Sigmoid colon (tissue), 7 donors: Measurements from ENCODE around the gene EGLN1. TPM values are rescaled to one million over a fixed set of nuclear protein-coding genes. Genes with fewer than 3 reads are reported as not detected.

Source experiments
- DNase-seq: peaks from one replicate; pipeline ENCODE4 v3.0.0-alpha.2; 2019
- H3K27ac ChIP-seq, 4 donors: fragments of 200-600 bp; sonication (generic); one replicate each; pipeline ENCODE4 v1.5.1; 2016 to 2019; ENCODE audit warnings: mild to moderate bottlenecking in 1 of 4
- H3K27me3 ChIP-seq, 3 donors: fragments of 200-600 bp; sonication (generic); one replicate each; pipeline ENCODE4 v1.5.1; 2019; ENCODE audit warnings: mild to moderate bottlenecking in 1 of 3
- H3K36me3 ChIP-seq, 4 donors: fragments of 200-600 bp; sonication (generic); one replicate each; pipeline ENCODE4 v1.5.1; 2016 to 2019
- H3K4me1 ChIP-seq, 4 donors: fragments of 200-600 bp; sonication (generic); one replicate each; pipeline ENCODE4 v1.5.1; 2017 to 2019
- H3K4me3 ChIP-seq, 4 donors: fragments of 200-600 bp; sonication (generic); one replicate each; pipeline ENCODE4 v1.5.1; 2017 to 2019; ENCODE audit warnings: mild to moderate bottlenecking in 2 of 4, moderate library complexity in 1 of 4
- H3K9me3 ChIP-seq, 4 donors: fragments of 200-600 bp in 3 of 4; sonication (generic) in 3 of 4; one replicate each; pipeline versions ENCODE4 v1.5.1 to v1.6.1; 2013 to 2019
- CTCF ChIP-seq, 4 experiments: fragments of 450-650 bp in 3 of 4; fragments of 200-600 bp in 1 of 4; IDR thresholded peaks; one replicate each; pipeline ENCODE4 v1.5.1; 2016 to 2019; ENCODE audit warnings: antibody characterized with exemption in 4 of 4, mild to moderate bottlenecking in 3 of 4, moderate library complexity in 2 of 4
- EP300 ChIP-seq, 4 donors: sonication (generic); formaldehyde crosslinking; IDR thresholded peaks; one replicate each; pipeline ENCODE4 v1.6.1; 2017; ENCODE audit warnings: antibody characterized with exemption in 4 of 4
- POLR2A ChIP-seq, 2 donors: fragments of 450-650 bp; IDR thresholded peaks; one replicate each; pipeline ENCODE4 v1.6.1; 2016; ENCODE audit warnings: antibody characterized with exemption in 2 of 2, mild to moderate bottlenecking in 2 of 2, moderate library complexity in 2 of 2
- POLR2AphosphoS5 ChIP-seq, 4 donors: sonication (generic); formaldehyde crosslinking; IDR thresholded peaks; one replicate each; pipeline ENCODE4 v1.6.1; 2017; ENCODE audit warnings: antibody characterized with exemption in 4 of 4
- WGBS, 2 donors: extraction: QIAGEN DNeasy Blood & Tissue Kit; methylation state at CpG; one replicate each; pipeline ENCODE4 v1.1.7; 2013; 5-methylcytosine and 5-hydroxymethylcytosine counted together
- intact Hi-C: fragments of 100-400 bp; cut with DNase I; formaldehyde crosslinking; loops from one replicate; pipeline ENCODE4 v1.15.1; 2023
- polyA plus RNA-seq, 3 donors: library from polyadenylated mRNA; stranded (reverse); fragments of 200-250 nt; gene quantifications; one replicate each; pipeline ENCODE4 v1.2.3, GENCODE V29; 2013
- total RNA-seq, 4 donors: library from RNA; depleted of rRNA; stranded (reverse); fragments of >200 nt; gene quantifications; one replicate each; pipeline ENCODE4 v1.1.0, GENCODE V29; 2016
- donor health status: healthy with polysubstance abuse.
- donor health status: Bipolar disorder and iron deficiency.
- donor health status: healthy.

EGLN1 gene
- total and polyA plus RNA-seq, 7 donors, result 16.2 to 51.7 (median 37.8) TPM

GRCh38 chr1:231327617-231328016, 94.5 kb downstream of the EGLN1 start:
- H3K4me1 ChIP-seq, result peaks cover 0 to 3% (median under 1%) of the 10 kb centered on the region in 4 donors
- TF ChIP-seq POLR2AphosphoS5 (IDR thresholded peaks at IDR 0.05), result no peak
- TF ChIP-seq CTCF (IDR thresholded peaks at IDR 0.05), result no peak
- no peak for TF ChIP-seq EP300 (IDR thresholded peaks at IDR 0.05)
- no peak for TF ChIP-seq POLR2A (IDR thresholded peaks at IDR 0.05)
- no peak overlapping the region for H3K4me3 ChIP-seq
- WGBS, 2 donors, result 87 to 89% methylated on average over 5 of the region's 5 CpGs
- peaks cover 0 to 9% (median 0%) of the 10 kb centered on the region in 4 donors for H3K36me3 ChIP-seq
- H3K27ac ChIP-seq, result no peak overlapping the region
- DNase-seq, result no peak
- intact Hi-C loops, result no loop called here
- H3K9me3 ChIP-seq, result no peaks in the 10 kb centered on the region
- no peaks in the 10 kb centered on the region for H3K27me3 ChIP-seq

- H3K4me1 ChIP-seq, result no peaks in the 10 kb centered on the region
- no peak for DNase-seq
- no peak overlapping the region for H3K4me3 ChIP-seq
- TF ChIP-seq EP300 (IDR thresholded peaks at IDR 0.05), result no peak
- TF ChIP-seq POLR2A (IDR thresholded peaks at IDR 0.05), result no peak
- TF ChIP-seq POLR2AphosphoS5 (IDR thresholded peaks at IDR 0.05), result no peak
- no peak for TF ChIP-seq CTCF (IDR thresholded peaks at IDR 0.05)
- no peaks in the 10 kb centered on the region for H3K27me3 ChIP-seq
- no peak overlapping the region for H3K27ac ChIP-seq
- WGBS, 2 donors, result 50 to 85% methylated on average over 1 of the region's 1 CpG
- intact Hi-C loops, result no loop called here
- peaks cover 0 to under 1% (median 0%) of the 10 kb centered on the region in 4 donors for H3K36me3 ChIP-seq
- H3K9me3 ChIP-seq, result no peaks in the 10 kb centered on the region
These were observed 95.8 kb downstream of the EGLN1 start for GRCh38 chr1:231326248-231326647.

- Histone ChIP-seq H3K36me3 (no peaks in the 10 kb centered on the region), H3K4me1 (no peaks in the 10 kb centered on the region), H3K9me3 (no peaks in the 10 kb centered on the region), H3K27ac (no peak overlapping the region), H3K27me3 (no peaks in the 10 kb centered on the region), H3K4me3 (no peak overlapping the region)
- DNase-seq, result no peak
- 82 to 84% methylated on average over 5 of the region's 5 CpGs for WGBS, 2 donors
- TF ChIP-seq POLR2AphosphoS5 (IDR thresholded peaks at IDR 0.05), result no peak
- no peak for TF ChIP-seq POLR2A (IDR thresholded peaks at IDR 0.05)
- no peak for TF ChIP-seq EP300 (IDR thresholded peaks at IDR 0.05)
- no peak for TF ChIP-seq CTCF (IDR thresholded peaks at IDR 0.05)
- intact Hi-C loops, result no loop called here
These were observed 97.4 kb downstream of the EGLN1 start for GRCh38 chr1:231324660-231325059.

- WGBS, 2 donors, result 82 to 86% methylated on average over 7 of the region's 7 CpGs
- Histone ChIP-seq H3K4me3 (no peak overlapping the region), H3K9me3 (no peaks in the 10 kb centered on the region), H3K36me3 (no peaks in the 10 kb centered on the region), H3K4me1 (no peaks in the 10 kb centered on the region), H3K27me3 (no peaks in the 10 kb centered on the region), H3K27ac (no peak overlapping the region)
- intact Hi-C loops, result no loop called here
- no peak for DNase-seq
- no peak for TF ChIP-seq POLR2AphosphoS5 (IDR thresholded peaks at IDR 0.05)
These were observed 99.1 kb downstream of the EGLN1 start for GRCh38 chr1:231322880-231323530.

GRCh38 chr1:231319080-231319479, 103.0 kb downstream of the EGLN1 start:
- no peak overlapping the region for H3K4me3 ChIP-seq
- no peak for DNase-seq
- no peaks in the 10 kb centered on the region for H3K9me3 ChIP-seq
- no peaks in the 10 kb centered on the region for H3K4me1 ChIP-seq
- WGBS, 2 donors, result 94 to 96% methylated on average over 9 of the region's 9 CpGs
- H3K27me3 ChIP-seq, result no peaks in the 10 kb centered on the region
- TF ChIP-seq POLR2AphosphoS5 (IDR thresholded peaks at IDR 0.05) (no peak), EP300 (IDR thresholded peaks at IDR 0.05) (no peak), CTCF (IDR thresholded peaks at IDR 0.05) (no peak), POLR2A (IDR thresholded peaks at IDR 0.05) (no peak)
- no peaks in the 10 kb centered on the region for H3K36me3 ChIP-seq
- intact Hi-C loops, result no loop called here
- H3K27ac ChIP-seq, result no peak overlapping the region
